Muscle of back (tissue), 10 donors: ENCODE measurements around the gene RXRA. TPM values are rescaled to one million over a fixed set of nuclear protein-coding genes. Genes with fewer than 3 reads are reported as not detected.

Source experiments
- polyA plus RNA-seq, 10 donors: library from polyadenylated mRNA; unstranded; fragments of 120-200 nt; gene quantifications; one replicate each; pipeline ENCODE4 v1.2.1, GENCODE V29; 2013; ENCODE audit not compliant: insufficient read length in 10 of 10

The RXRA gene
- polyA plus RNA-seq, 10 donors: 23.7 to 46.0 (median 28.1) TPM

Other genes with a start within 250 kb of the RXRA start
- gene WDR5, start 190.4 kb upstream of the RXRA start, polyA plus RNA-seq: 10 to 100 TPM; 30.5 to 51.0 (median 40.0) TPM
- 1 to 10 TPM in 3 of 10 donors, not detected in 7; 1.4 to 2.2 (median 1.6) TPM for gene RNU6ATAC, start 161.9 kb upstream of the RXRA start, polyA plus RNA-seq